ENCODE results near the gene THADA. TPM values are rescaled to one million over a fixed set of nuclear protein-coding genes. Genes with fewer than 3 reads are reported as not detected.

THADA gene
- total RNA-seq, 1 experiment from 2014 or later = 27.5 TPM

- no peak for TF ChIP-seq ZSCAN18 (CRISPR knock-in tag; IDR thresholded peaks at IDR 0.05)
- no peak for TF ChIP-seq NR1H2 (CRISPR knock-in tag; IDR thresholded peaks at IDR 0.05)
- no peak for TF ChIP-seq PRRX2 (CRISPR knock-in tag; IDR thresholded peaks at IDR 0.05)
Measured at GRCh38 chr2:43340945-43341356, 254.9 kb downstream of the THADA start (continued).

GRCh38 chr2:43340066-43340465, 255.8 kb downstream of the THADA start:
- TF ChIP-seq MLX (CRISPR knock-in tag; IDR thresholded peaks at IDR 0.05) = no peak
- H3K27ac Mint-ChIP-seq = no peak overlapping the region
- peaks cover 22% of the 10 kb centered on the region for H3K4me1 Mint-ChIP-seq
- ChIA-PET CTCF (no interaction called here), POLR2A (interaction anchor here (0.5 kb wide), 1 partner anchor 240 kb away, joined by 4 read pairs; no protein-coding TSS in a partner anchor)
- H3K9me3 Mint-ChIP-seq = no peaks in the 10 kb centered on the region
- DNase-seq (ENCODE audit: low spot score) (no peak), ATAC-seq (no peak)
- no peaks in the 10 kb centered on the region for H3K36me3 Mint-ChIP-seq
- H3K27me3 Mint-ChIP-seq (ENCODE audit: low read depth) = no peaks in the 10 kb centered on the region
- H3K4me3 Mint-ChIP-seq = no peak overlapping the region

- TF ChIP-seq IRF1 (CRISPR knock-in tag; IDR thresholded peaks at IDR 0.05) = no peak
- no peak for TF ChIP-seq SOX15 (CRISPR knock-in tag; IDR thresholded peaks at IDR 0.05)
- no peak for TF ChIP-seq NR2C2 (CRISPR knock-in tag; IDR thresholded peaks at IDR 0.05)
- TF ChIP-seq MLX (CRISPR knock-in tag; IDR thresholded peaks at IDR 0.05) = no peak
- no peak for TF ChIP-seq ZMAT4 (CRISPR knock-in tag; IDR thresholded peaks at IDR 0.05)
- no peak for TF ChIP-seq ETV6 (CRISPR knock-in tag; IDR thresholded peaks at IDR 0.05)
- TF ChIP-seq HMGXB4 (CRISPR knock-in tag; IDR thresholded peaks at IDR 0.05) = no peak
- no peak for TF ChIP-seq ARID4B (CRISPR knock-in tag; IDR thresholded peaks at IDR 0.05; ENCODE audit: borderline replicate concordance)
- TF ChIP-seq NFYB (CRISPR knock-in tag; conservative IDR thresholded peaks at IDR 0.05; ENCODE audit: low read depth) = no peak
- no peak for TF ChIP-seq NR3C1 (CRISPR knock-in tag; conservative IDR thresholded peaks at IDR 0.05; ENCODE audit: low read depth)
- TF ChIP-seq ZNF423 (CRISPR knock-in tag; IDR thresholded peaks at IDR 0.05) = no peak
- TF ChIP-seq ZNF425 (CRISPR knock-in tag; conservative IDR thresholded peaks at IDR 0.05) = no peak
- TF ChIP-seq SMAD4 (CRISPR knock-in tag; IDR thresholded peaks at IDR 0.05) = no peak
- no peak for TF ChIP-seq RELA (CRISPR knock-in tag; IDR thresholded peaks at IDR 0.05; ENCODE audit: borderline replicate concordance)
- TF ChIP-seq OVOL2 (CRISPR knock-in tag; IDR thresholded peaks at IDR 0.05; ENCODE audit: borderline replicate concordance) = no peak
- no peak for ATAC-seq
- peaks cover 26% of the 10 kb centered on the region for H3K4me1 Mint-ChIP-seq
- no peak for DNase-seq (ENCODE audit: low spot score)
- no peaks in the 10 kb centered on the region for H3K27me3 Mint-ChIP-seq (ENCODE audit: low read depth)
- ChIA-PET CTCF (no interaction called here), POLR2A (no interaction called here)
- no peaks in the 10 kb centered on the region for H3K36me3 Mint-ChIP-seq
- no peaks in the 10 kb centered on the region for H3K9me3 Mint-ChIP-seq
- H3K4me3 Mint-ChIP-seq = no peak overlapping the region
- H3K27ac Mint-ChIP-seq = peak overlapping the region; percentile 22
Measured at GRCh38 chr2:43333656-43334144, 262.1 kb downstream of the THADA start.
